ENCODE measurements around the gene KDM6A. TPM values are rescaled to one million over a fixed set of nuclear protein-coding genes. Genes with fewer than 3 reads are reported as not detected.

KDM6A gene
- total RNA-seq (2022; extraction: Qiagen RNA extraction; ENCODE audit: low read depth): 10.7 to 14.3 TPM (median 11.9 TPM) in 5 replicates

GRCh38 chrX:44872821-44873414, at the start of gene KDM6A:
KDM6A (plus strand) TSS chrX:44873188; CDS start chrX:44873552, 364 bp downstream.

GRCh38 chrX:44843753-44844152, 29.2 kb upstream of the KDM6A start, which contains the start of gene DUSP21:
DUSP21 (plus strand) TSS chrX:44844021; CDS start chrX:44844133, 112 bp downstream.

Other genes starting within 250 kb of the KDM6A start
- gene DUSP21, start 29.2 kb upstream of the KDM6A start, total RNA-seq (2022; extraction: Qiagen RNA extraction; ENCODE audit: low read depth): not detected in 5 replicates

Data from A549 treated with ZK216348 at 1 μM for 4 hours (cell line).